ENCODE results near the gene SHH. TPM values are rescaled to one million over a fixed set of nuclear protein-coding genes. Genes with fewer than 3 reads are reported as not detected.

The SHH gene
- total RNA-seq, 3 donors from 2014 or later (not counting 1 experiment from before 2014, with no cell fraction given): not detected

- Histone ChIP-seq H3K4me3 (ENCODE audit: low read length) (no peak overlapping the region), H3K9me3 (ENCODE audit: control insufficient read depth, insufficient read depth, low read length) (no peaks in the 10 kb centered on the region), H3K27ac (ENCODE audit: low read length) (no peak overlapping the region), H3K4me1 (ENCODE audit: control insufficient read depth, insufficient read depth, low read length) (peaks cover 4% of the 10 kb centered on the region), H3K27me3 (ENCODE audit: control insufficient read depth, insufficient read depth, low read length) (no peaks in the 10 kb centered on the region), H3K36me3 (ENCODE audit: control insufficient read depth, insufficient read depth, low read length) (no peaks in the 10 kb centered on the region)
- intact Hi-C loops (cut with micrococcal nuclease): loop anchor here (10.0 kb wide), 1 partner anchor 1034 kb away; no protein-coding TSS in a partner anchor
- Mint-ChIP-seq H3K4me3 (no peak overlapping the region), H3K27me3 (ENCODE audit: low read depth in 2 of 2) (peaks cover 5 to 6% of the 10 kb centered on the region in 2 donors), H3K9me3 (no peaks in the 10 kb centered on the region), H3K27ac (no peak overlapping the region), H3K4me1 (peaks cover 4 to 6% of the 10 kb centered on the region in 2 donors), H3K36me3 (no peaks in the 10 kb centered on the region)
- ATAC-seq: no peak
- DNase-seq: no peak
- WGBS (ENCODE audit: insufficient coverage): no CpG with 5 or more reads among the region's 8 CpGs
- no peak for TF ChIP-seq CTCF (IDR thresholded peaks at IDR 0.05)
These were observed 21.6 kb downstream of the SHH start for GRCh38 chr7:155790666-155791065.

GRCh38 chr7:155789001-155789725 lies 23.1 kb downstream of the SHH start:
- no peaks in the 10 kb centered on the region for H3K9me3 ChIP-seq (ENCODE audit: control insufficient read depth, insufficient read depth, low read length)
- H3K4me3 Mint-ChIP-seq: no peak overlapping the region
- no peak for DNase-seq
- no peak for ATAC-seq
- no peak overlapping the region for H3K27ac ChIP-seq (ENCODE audit: low read length)
- no peak for TF ChIP-seq CTCF (IDR thresholded peaks at IDR 0.05)
- H3K9me3 Mint-ChIP-seq: no peaks in the 10 kb centered on the region
- no peaks in the 10 kb centered on the region for H3K36me3 Mint-ChIP-seq
- peaks cover 4% of the 10 kb centered on the region for H3K4me1 ChIP-seq (ENCODE audit: control insufficient read depth, insufficient read depth, low read length)
- H3K4me3 ChIP-seq (ENCODE audit: low read length): no peak overlapping the region
- 95% methylated on average over 29 of the region's 29 CpGs for WGBS (ENCODE audit: insufficient coverage)
- no peaks in the 10 kb centered on the region for H3K36me3 ChIP-seq (ENCODE audit: control insufficient read depth, insufficient read depth, low read length)
- peaks cover 4 to 6% of the 10 kb centered on the region in 2 donors for H3K4me1 Mint-ChIP-seq
- no peaks in the 10 kb centered on the region for H3K27me3 ChIP-seq (ENCODE audit: control insufficient read depth, insufficient read depth, low read length)
- no peak overlapping the region for H3K27ac Mint-ChIP-seq
- H3K27me3 Mint-ChIP-seq (ENCODE audit: low read depth in 2 of 2): peaks cover 5 to 6% of the 10 kb centered on the region in 2 donors
- intact Hi-C loops (cut with micrococcal nuclease): no loop called here

GRCh38 chr7:155788616-155789000 lies 23.7 kb downstream of the SHH start:
- no peaks in the 10 kb centered on the region for H3K9me3 ChIP-seq (ENCODE audit: control insufficient read depth, insufficient read depth, low read length)
- no peaks in the 10 kb centered on the region for H3K36me3 Mint-ChIP-seq
- no peak overlapping the region for H3K27ac Mint-ChIP-seq
- no peak overlapping the region for H3K4me3 ChIP-seq (ENCODE audit: low read length)
- intact Hi-C loops (cut with micrococcal nuclease): no loop called here
- H3K4me1 Mint-ChIP-seq: peaks cover 4 to 6% of the 10 kb centered on the region in 2 donors
- no peaks in the 10 kb centered on the region for H3K9me3 Mint-ChIP-seq
- 93% methylated on average over 22 of the region's 22 CpGs for WGBS (ENCODE audit: insufficient coverage)
- H3K4me1 ChIP-seq (ENCODE audit: control insufficient read depth, insufficient read depth, low read length): peaks cover 4% of the 10 kb centered on the region
- no peaks in the 10 kb centered on the region for H3K27me3 ChIP-seq (ENCODE audit: control insufficient read depth, insufficient read depth, low read length)
- ATAC-seq: no peak
- peaks cover 5 to 6% of the 10 kb centered on the region in 2 donors for H3K27me3 Mint-ChIP-seq (ENCODE audit: low read depth in 2 of 2)
- TF ChIP-seq CTCF (IDR thresholded peaks at IDR 0.05): no peak
- no peak overlapping the region for H3K4me3 Mint-ChIP-seq
- H3K27ac ChIP-seq (ENCODE audit: low read length): no peak overlapping the region
- no peaks in the 10 kb centered on the region for H3K36me3 ChIP-seq (ENCODE audit: control insufficient read depth, insufficient read depth, low read length)
- no peak for DNase-seq

All from natural killer cell (primary cell).